SK-N-SH treated with all-trans-retinoic acid at 6 μM for 48 hours (cell line): ENCODE data around the gene CFAP74.

Experiments used
- POU6F1 ChIP-seq: fragments of 250-450 bp; sonication (Bioruptor Pico); IDR thresholded peaks from 2 replicates; pipeline ENCODE4 v1.8.0; 2021; ENCODE audit warnings: low read depth, mild to moderate bottlenecking, moderate library complexity, borderline replicate concordance
- RARB ChIP-seq: fragments of 250-450 bp; sonication (Bioruptor Pico); IDR thresholded peaks from 2 replicates; pipeline ENCODE4 v1.8.0; 2021; ENCODE audit warnings: mild to moderate bottlenecking, moderate library complexity

DNA sequence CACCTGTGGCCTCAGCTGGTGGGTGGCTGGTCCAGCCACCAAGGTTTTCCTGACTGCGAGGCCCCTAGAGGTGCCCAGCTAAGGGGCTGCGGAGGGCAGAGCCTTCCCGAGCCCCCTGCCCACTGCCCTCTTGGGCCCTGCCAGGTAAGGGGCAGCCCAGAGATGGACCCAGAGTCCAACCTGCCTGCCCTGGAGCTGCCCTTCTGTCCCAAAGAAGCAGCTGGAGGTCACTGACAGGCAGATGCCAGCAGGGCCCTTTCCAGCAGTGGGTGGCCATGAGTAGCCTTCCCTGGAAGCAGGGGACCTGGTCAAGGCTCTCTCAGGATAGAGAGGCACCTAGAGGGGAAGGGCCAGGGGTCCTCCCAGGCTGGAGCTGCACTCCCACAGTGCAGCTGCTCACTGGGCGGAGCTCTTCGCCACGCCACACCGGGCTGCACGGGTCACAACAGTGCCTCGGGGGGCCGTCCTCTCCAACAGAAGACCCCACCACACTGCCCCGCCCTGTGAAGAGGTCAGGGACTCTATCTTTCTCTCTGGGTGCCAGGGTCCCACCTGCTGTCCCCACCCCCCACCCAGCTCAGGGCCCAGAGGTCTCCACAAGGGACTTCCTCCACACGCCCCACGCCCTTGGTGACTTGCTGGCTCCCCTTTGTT is 101.8 kb downstream of the CFAP74 start:
- TF ChIP-seq POU6F1 (no peak), RARB (CRISPR knock-in tag) (no peak)
